Right hindlimb (tissue), 1 donor: ENCODE results near the gene TGFBR1.
"Not testable (repeated sequence)": the region's sequence is repeated elsewhere in the genome, so short reads cannot be mapped to it uniquely, and the experiment has no call there.

ENCODE experiments used
- DNase-seq: peaks from one replicate; pipeline ENCODE4 v3.0.0-alpha.2; 2018

TGFBR1 gene

GRCh38 chr9:99192786-99193465 lies 88.0 kb downstream of the TGFBR1 start:
- no peak for DNase-seq

DNA sequence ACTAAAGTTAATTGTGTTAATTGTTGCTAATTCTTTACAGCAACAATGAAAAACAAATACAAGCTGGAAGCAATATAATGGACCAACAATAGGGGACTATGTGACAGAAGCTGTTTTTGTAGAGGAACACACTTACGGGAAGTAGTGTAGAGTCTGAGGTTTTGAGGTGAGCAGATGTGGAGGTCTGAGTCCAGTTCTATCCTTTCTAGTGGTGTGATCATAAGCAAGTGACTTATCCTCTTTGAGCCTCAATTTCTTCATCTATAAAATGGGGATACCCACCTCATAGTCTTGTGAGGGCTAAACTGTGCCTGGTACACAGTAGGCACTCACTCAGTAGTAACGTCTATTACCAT lies 88.5 kb downstream of the TGFBR1 start:
- DNase-seq, result no peak

- DNase-seq, result not testable (repeated sequence)
Observed at GRCh38 chr9:99196484-99196883, 91.6 kb downstream of the TGFBR1 start.

- DNase-seq, result no peak
Observed at GRCh38 chr9:99197124-99197630, 92.3 kb downstream of the TGFBR1 start.

DNA sequence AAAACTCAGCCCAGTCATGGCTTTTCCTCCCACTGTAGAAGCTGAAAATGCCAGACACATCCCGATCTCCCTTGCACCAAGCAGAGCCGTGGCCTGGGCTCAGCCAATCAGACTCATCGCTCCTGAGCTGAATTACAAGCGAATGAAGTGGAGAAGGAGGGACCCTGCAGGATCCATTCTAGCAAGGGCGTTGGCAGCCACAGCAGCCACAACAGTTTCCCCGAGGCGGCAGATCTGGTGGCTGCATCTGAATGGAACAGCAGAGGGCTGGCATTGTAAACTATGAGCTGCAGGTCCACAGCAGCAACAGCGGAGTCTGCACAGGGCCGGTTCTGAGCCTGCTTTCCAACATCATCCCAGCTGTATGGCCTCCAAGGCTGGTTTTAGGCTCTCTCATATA lies 93.1 kb downstream of the TGFBR1 start:
- no peak for DNase-seq

DNA sequence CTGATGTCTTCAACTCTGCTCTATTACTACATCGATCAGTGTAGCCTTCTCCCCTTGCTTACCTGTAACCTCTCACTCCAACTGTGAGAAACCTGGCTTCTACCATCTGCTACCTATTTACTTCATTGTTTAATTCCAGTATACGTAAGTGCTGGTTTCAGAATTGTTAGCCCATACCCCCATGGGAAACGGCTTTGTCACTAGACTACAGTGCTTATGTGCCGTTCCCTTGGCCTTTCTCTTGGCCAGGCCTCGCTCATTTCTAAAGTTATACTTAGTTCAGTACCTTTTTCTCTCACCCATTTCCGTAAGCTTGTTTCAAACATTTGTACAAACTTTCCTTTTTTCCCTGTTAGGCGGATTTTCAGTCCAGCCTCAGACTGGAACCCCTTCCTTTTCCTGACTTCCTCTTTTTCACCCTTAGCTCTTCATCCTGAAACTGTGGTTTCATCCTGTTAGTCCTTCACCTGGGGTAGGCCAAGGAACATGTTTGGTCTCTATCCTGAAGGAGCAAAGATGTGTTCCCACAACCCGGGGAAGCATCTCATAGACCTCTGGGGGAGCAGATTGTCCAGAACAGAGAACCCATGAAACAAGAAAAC lies 95.1 kb downstream of the TGFBR1 start:
- no peak for DNase-seq

DNA sequence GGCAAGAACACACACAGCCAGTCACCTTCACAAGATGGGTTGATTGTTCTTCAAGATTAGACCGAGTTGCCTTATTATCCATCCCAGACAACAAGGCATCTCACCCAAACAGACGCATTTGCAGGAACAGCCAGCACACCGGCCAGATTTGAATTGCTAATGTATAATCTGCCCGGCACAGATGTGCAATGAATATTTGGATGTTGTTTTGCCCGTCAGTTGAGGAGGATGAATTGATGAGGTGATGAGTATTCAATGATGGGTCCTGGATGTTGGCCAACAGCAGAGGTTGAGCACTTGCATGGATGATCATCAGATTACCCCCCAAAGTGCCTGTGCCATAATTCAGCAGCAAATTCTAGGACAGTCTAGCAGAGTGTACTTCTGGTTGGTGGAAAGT lies 96.7 kb downstream of the TGFBR1 start:
- no peak for DNase-seq
